GM10847 (cell line): ENCODE measurements around the gene TBL1XR1.

ENCODE experiments used
- POLR2A ChIP-seq: IDR thresholded peaks from 2 replicates; pipeline ENCODE4 v1.6.1; 2011; ENCODE audit not compliant: insufficient read length; ENCODE audit errors: extremely low read depth

The TBL1XR1 gene

DNA sequence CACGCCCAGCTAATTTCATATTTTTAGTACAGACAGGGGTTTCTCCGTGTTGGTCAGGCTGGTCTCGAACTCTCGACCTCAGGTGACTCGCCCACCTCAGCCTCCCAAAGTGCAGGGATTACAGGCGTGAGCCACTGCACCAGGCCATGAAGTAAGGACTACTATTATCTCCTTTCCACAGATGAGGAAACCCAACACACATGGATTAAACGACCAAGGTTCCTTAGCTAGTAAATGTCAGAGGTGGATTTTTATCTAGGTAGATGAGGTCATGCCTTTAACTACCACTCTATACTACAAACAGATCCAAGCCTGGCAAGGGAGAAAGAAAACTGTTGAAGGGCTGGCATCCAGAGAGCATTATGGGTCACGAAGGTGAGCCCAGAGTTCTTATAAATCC lies 15.5 kb upstream of the TBL1XR1 start:
- no peak for TF ChIP-seq POLR2A

DNA sequence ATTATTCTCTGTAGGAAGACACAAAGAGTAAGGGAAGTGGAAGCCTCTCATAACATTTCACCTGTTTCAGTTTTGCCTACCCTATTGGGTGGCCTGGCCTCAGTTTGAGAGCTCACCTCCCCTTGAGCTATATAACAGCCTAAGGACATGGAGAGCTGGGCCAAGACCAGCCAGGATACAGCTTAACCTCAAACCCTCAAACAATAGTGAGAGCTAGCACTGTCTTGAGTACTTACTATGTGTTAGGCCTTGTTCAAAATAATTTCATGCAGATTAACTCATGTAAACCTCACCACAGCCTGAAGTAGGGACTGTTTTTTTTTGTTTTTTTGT lies 15.0 kb upstream of the TBL1XR1 start:
- TF ChIP-seq POLR2A = no peak

DNA sequence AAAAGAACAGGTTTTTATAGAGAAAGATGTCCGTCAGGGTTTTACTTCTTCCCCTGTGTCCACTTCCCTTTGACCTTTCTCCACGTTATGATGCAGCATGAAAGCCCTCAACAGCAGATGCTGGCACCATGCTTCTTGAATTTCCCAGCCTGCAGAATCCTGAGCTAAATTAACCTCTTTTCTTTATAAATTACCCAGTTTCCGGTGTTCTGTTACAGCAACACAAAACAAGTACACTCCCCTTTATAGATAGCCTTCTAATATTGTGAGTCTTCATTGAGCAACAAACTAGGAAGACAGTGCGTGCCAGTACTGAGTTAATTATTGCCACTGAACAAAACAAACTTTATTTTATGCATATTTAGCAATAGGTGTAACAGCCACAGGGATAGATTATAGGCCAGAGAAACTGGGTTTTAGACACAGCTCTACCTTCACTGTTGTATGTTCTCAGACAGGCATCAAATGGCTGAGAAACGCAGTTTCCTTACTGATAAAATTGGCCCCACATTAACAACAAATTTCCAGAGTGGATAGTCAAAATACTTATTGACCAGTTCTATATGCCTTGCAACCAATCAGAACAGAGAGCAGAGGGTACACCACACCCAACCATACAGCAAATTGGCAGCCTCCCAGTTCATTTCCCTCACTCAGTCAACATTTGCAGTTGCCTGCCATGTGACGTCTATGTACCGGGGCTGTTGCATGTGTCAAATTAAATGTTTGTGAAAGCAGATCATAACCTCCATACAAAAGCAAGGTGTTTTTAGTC lies 14.4 kb upstream of the TBL1XR1 start:
- no peak for TF ChIP-seq POLR2A

DNA sequence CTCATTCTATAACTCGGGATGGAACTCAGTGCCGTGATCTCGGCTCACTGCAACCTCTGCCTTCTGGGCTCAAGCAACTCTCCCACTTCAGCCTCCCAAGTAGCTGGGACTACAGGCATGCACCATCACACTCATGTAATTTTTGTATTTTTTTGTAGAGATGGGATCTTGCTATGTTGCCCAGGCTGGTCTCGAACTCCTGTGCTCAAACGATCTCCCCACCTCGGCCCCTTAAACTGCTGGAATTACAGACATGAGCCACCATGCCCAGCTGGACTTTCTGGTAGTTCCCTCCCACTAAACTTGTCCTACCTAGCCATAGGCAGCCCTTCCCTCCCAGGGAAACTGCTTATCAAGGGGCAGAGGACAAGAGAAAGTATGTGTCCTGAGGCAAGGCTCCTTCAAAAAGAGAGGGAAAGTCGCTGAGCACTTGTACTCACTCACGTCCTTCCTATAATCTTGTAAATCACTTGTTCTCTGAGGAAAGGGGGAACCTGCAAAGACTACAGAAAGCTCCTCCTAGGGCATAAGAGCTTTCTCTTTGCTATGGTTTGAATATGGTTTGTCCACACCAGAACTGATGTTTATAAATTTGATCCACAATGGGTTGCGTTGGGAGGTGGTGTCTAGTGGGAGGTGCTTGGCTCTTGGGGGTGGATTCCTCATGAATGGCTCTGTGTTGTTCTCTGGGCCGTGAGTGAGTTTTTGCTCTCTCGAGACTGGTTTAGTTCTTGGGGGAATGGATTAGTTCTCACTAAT lies 13.6 kb upstream of the TBL1XR1 start:
- TF ChIP-seq POLR2A = no peak

DNA sequence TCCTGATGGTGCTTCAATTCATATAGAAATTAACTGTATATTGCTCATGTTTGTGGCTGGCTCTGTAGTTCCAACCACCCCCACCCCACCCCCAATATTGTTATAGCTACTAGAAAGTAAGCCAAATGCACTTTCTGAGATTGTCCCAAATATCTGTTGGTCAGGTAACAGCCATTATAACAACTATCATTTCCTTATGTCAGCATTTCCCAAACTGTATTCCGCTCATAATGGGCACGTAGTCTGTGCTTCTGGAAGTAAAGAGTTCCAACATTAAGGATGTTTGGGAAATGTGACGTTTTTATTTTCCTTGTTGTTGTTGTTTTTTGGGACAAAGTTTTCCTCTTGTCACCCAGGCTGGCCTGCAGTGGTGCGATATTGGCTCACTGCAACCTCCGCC lies 12.2 kb upstream of the TBL1XR1 start:
- TF ChIP-seq POLR2A = no peak

DNA sequence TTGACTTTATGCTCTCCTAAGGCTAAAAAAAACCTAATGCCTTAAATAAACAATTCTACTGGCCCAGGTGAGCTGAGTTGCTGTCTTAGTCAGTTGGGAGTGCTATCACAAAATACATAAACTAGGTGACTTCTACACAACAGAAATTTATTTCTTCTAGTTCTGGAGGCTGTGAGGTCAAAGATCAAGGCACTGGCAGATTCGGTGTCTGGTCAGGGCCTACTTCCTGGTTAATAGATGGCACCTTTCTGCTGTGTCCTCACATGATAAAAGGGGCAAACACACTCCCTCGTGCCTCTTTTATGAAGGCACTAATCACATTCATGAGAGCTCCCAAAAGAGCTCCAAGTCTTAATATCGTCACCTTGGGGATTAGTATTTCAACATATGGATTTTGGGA lies 11.5 kb upstream of the TBL1XR1 start:
- no peak for TF ChIP-seq POLR2A

DNA sequence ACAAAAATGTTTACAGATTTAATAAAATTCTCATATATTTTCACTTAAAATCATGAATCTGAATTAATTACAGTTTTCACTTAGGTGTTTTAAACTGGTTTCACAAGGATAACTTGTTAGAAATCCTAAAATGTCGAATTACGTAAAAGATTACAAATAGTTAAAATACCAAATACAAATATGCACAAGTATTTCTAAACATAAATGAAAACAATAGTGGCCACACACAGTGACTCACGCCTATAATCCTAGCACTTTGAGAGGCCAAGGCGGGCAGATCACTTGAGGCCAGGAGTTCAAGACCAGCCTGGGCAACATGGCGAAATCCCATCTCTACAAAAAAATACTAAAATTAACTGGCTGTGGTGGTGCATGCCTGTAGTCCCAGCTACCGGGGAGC lies 10.9 kb upstream of the TBL1XR1 start:
- no peak for TF ChIP-seq POLR2A

DNA sequence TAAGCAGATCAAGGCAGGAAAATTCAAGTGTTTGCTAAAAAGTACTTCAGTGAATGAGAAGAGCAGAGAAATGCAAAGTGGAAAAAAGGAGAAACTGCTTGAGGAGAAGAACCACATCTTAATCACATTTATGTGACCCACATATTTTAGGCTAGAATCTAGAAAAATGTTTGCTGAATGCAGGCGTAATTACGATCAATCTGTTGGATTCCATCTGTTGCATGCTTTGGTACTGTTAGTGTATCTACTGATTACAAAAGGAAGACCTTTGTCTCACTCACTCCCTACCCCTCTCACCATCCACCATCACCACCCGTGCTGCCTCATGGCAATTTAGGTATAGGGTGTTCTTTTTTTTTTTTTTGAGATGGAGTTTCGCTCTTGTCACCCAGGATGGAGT lies 9.7 kb upstream of the TBL1XR1 start:
- no peak for TF ChIP-seq POLR2A

DNA sequence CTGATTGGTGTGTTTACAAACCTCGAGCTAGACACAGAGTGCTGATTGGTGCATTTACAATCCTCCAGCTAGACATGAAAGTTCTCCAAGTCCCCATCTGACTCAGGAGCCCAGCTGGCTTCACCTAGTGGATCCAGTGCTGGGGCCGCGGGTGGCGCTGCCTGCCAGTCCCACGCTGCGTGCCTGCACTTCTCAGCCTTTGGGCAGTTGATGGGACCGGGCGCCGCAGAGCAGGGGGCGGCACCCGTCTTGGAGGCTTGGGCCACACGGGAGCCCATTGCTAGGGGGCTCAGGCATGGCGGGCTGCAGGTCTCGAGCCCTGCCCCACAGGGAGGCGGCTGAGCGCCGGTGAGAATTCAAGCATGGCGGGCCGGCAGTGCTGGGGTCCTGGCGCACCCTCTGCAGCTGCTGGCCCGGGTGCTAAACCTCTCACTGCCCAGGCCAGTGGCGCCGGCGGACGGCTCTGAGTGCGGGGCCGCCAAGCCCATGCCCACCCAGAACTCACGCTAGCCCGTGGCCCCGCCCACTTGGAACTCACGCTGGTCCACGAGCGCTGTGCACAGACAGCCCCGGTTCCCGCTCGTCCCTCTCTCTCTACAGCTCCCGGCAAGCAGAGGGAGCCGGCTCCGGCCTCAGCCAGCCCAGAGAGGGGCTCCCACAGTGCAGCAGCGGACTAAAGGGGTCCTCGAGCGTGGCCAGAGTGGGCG lies 6.6 kb upstream of the TBL1XR1 start:
- TF ChIP-seq POLR2A = no peak

DNA sequence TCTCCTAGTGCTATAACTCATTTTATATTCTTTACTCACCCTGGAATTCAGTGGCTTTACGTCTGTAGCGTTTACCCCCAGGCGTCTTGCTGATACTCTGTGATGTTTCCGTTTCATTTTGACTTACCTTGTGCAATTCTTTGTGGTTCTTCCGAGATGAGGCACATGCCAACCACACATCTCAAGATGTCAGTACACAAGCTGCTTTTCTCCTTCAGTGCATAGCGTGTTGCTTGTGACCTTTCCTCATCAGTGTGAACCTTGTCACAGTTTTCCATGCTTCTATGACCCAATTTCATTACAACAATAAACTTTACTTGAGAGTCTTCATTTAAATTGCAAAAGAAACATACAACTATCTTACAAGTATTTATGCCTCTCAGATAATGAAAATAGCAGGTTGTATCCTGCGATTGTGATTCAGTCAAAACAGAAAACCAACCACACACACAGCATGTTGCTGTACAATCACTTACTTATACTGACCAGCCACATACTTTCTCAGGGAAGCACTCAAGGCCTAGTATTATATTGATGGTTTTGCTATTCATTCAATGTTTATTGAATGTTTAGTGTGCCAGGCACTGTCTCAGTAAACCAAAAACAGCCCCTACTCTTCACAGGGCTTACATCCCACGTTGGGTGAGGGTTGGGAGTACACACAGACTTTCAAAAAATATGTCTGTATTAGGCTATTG lies 4.6 kb upstream of the TBL1XR1 start:
- TF ChIP-seq POLR2A = no peak

DNA sequence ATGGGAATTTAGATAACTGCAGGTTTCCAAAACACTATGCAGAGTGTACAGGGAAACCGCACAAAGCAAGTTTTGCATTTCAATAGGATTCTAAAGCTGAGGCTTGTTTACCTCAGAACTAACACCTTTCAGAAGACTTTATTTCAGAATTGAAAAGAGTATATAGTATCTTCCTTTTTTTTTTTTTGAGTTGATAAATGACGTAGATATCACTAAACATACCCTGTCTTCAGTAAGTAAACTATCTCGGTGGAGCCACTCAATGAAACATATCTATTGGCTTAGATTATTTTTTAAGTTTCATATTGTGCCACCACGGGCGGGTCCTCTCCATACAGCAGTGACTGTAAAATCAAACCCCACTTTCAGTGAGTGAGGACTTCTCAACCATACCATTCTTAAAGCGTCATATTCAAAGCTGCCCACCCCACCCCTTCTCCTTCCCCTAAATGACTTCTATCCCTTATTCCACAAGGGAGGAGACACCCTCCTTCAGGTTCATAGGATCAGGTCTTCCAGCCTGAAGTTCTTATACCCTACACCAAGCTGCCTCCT lies 2.0 kb upstream of the TBL1XR1 start:
- no peak for TF ChIP-seq POLR2A

DNA sequence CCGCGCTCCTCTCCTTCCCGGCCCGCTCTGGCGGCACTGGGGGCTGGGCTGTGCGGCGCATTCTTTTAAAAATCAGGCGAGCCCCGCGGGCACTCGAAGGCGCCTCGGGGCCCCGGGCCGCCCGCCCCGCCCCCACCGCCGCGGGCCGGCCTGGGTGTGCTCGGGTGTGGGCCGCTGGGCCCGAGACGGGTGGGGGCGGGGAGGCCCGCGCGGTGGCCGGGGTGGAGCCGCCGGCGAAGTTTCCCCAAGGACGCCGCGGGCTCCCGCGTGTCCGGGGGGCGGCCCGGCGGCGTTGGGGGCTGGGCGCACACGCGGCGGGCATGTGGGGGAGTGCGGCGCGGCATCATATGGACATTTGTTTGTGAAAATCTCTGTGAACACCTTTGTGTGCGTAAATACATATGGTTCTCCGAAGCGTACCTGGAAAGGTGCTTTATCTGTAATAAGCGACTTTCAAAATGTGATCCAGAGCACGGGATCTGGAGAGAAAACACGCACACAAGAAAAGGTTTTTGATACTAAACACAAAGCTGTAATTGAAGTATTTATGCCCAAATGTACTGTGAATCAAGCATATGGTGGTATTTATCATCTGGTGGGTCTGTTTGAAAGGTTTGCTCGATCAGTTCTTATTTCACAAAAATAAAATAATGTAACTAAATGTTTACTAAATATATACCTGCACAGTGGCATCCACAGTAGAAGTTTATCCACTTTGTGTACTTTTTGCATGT lies 612 bp upstream of the TBL1XR1 start:
- TF ChIP-seq POLR2A = no peak

DNA sequence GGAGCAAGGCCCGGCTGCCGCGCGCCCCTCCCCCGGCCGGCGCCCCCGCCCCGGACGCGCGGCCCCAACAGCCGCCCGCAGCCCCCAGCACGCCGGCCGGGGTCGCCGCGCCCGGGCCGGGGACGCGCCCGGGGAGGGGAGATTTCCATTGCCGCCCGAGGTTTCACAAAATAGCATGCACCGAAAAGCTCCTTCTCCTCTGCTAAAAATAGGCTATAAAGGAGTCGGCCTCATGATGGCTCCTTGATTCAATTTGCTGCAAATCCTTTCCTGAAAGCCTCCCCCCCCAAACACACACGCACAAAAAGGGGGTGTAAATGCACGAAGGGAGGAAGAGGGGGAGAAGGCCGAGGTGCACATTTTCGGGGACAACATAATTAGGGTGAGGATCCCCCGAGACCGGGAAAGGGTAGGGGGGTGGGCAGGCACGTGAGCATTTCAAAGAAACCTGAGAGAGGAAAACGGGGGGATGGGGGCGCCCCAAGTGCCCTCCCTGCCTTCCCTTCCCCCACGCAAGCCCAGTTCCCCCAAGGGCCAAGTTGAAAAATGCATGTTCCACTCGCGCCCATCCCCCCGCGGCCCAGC lies 734 bp downstream of the TBL1XR1 start:
- TF ChIP-seq POLR2A = no peak

DNA sequence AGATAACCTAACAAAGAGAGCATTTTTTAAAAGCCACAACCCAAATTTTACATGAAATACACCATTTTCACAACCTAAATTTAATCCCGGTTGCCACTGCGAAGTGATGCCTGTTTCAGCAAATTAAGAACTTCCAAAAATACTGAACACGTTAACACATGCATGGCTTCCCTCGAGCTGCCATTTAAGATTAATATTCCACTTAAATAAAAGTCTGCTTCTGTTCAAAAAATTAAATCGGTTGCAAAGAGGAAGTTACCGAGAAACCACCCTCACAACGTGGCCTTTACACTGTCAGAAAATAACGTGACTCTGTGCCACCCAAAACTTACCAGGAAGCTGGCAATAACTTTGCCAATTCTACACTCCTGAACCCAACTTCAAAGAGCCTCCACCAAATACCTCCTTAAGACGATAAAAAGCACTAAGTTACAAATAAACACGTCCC lies 1.2 kb downstream of the TBL1XR1 start:
- TF ChIP-seq POLR2A = no peak
